GM12878 (cell line): Measurements from ENCODE around the gene SURF2. TPM values are rescaled to one million over a fixed set of nuclear protein-coding genes. Genes with fewer than 3 reads are reported as not detected.
"Not testable (repeated sequence)": the region's sequence is repeated elsewhere in the genome, so short reads cannot be mapped to it uniquely, and the experiment has no call there.

Experiments used
- ATAC-seq: fragments of 200-7000 bp; cut with Tn5 transposase; 3 replicates; pipeline ENCODE4 v1.9.1; 2020; ENCODE audit warnings: mild to moderate bottlenecking, moderate library complexity
- BruUV-seq: library from RNA; stranded (reverse); fragments of 400-500 nt; replicated peaks from 2 replicates; lab custom pipeline; 2021; lab: Mats Ljungman, UMichigan
- CTCF ChIA-PET: fragments of 300-600 bp; sonication (Branson Sonifier 250); formaldehyde crosslinking; extraction: SDS; loops from one replicate; lab custom pipeline; 2021; ENCODE audit warnings: inconsistent platforms; lab: Yijun Ruan, JAX
- POLR2A ChIA-PET: fragments of 350-600 bp; formaldehyde crosslinking; extraction: SDS; loops from one replicate; lab custom pipeline; 2021; ENCODE audit warnings: inconsistent platforms; lab: Charles Lee
- RAD21 ChIA-PET: fragments of 300-600 bp; sonication (Branson Sonifier 250); formaldehyde crosslinking; loops from one replicate; lab custom pipeline; 2023; ENCODE audit warnings: antibody characterized with exemption; ENCODE audit not compliant: unreplicated experiment; lab: Charles Lee
- SMC1A ChIA-PET: fragments of 300-600 bp; sonication (Branson Sonifier 250); formaldehyde crosslinking; loops from one replicate; lab custom pipeline; 2023; ENCODE audit not compliant: unreplicated experiment, uncharacterized antibody; lab: Charles Lee
- DNase-seq: peaks from one replicate; pipeline ENCODE4 v3.0.0-alpha.2; 2011; ENCODE audit warnings: low read depth, low spot score
- FAIRE-seq: peaks from 3 replicates; lab custom pipeline; 2011; peaks lifted over from hg19 to GRCh38; lab: Jason Lieb, UNC
- H2AFZ ChIP-seq: 2 replicates; pipeline ENCODE4 v1.6.0; 2011; ENCODE audit warnings: low read depth, low read length, control low read depth; ENCODE audit not compliant: control insufficient read depth
- H3K27ac ChIP-seq: 2 replicates; pipeline ENCODE4 v1.5.1; 2011; ENCODE audit warnings: control low read depth; ENCODE audit not compliant: control insufficient read depth, insufficient read depth
- H3K27me3 ChIP-seq, 2 experiments: replicated peaks in 1 of 2; 2 replicates each; pipeline versions ENCODE4 v1.6.0 to v1.6.1; 2011; ENCODE audit warnings: low read length in 1 of 2; ENCODE audit not compliant: control insufficient read depth in 2 of 2, insufficient read depth in 2 of 2
- H3K36me3 ChIP-seq, 2 experiments: 2 replicates each; pipeline ENCODE4 v1.5.1; 2011; ENCODE audit warnings: low read length in 1 of 2; ENCODE audit not compliant: control insufficient read depth in 2 of 2, insufficient read depth in 2 of 2
- H3K4me1 ChIP-seq: 2 replicates; pipeline ENCODE4 v1.6.1; 2011; ENCODE audit warnings: mild to moderate bottlenecking, low read length, moderate library complexity, mixed read lengths; ENCODE audit not compliant: control insufficient read depth, insufficient read depth
- H3K4me2 ChIP-seq: 2 replicates; pipeline ENCODE4 v1.6.0; 2011; ENCODE audit warnings: control low read depth; ENCODE audit not compliant: control insufficient read depth, insufficient read depth
- H3K4me3 ChIP-seq: fragments of 200-600 bp; sonication (generic); 2 replicates; pipeline ENCODE4 v1.5.1; 2016
- H3K79me2 ChIP-seq: 2 replicates; pipeline ENCODE4 v1.6.0; 2011; ENCODE audit warnings: low read length; ENCODE audit not compliant: control insufficient read depth, insufficient read depth
- H3K9ac ChIP-seq: 2 replicates; pipeline ENCODE4 v1.8.0; 2011; ENCODE audit warnings: low read length, control low read depth, mixed read lengths; ENCODE audit not compliant: control insufficient read depth, insufficient read depth
- H3K9me3 ChIP-seq: replicated peaks from 3 replicates; pipeline ENCODE4 v1.5.1; 2011; ENCODE audit warnings: mild to moderate bottlenecking, low read length; ENCODE audit not compliant: control insufficient read depth, insufficient read depth
- H4K20me1 ChIP-seq: 2 replicates; pipeline ENCODE4 v1.6.0; 2011; ENCODE audit not compliant: control insufficient read depth, insufficient read depth
- HDGF ChIP-seq: fragments of 450-650 bp; IDR thresholded peaks from 2 replicates; pipeline ENCODE4 v1.6.1; 2016; ENCODE audit warnings: antibody characterized with exemption
- KLF5 ChIP-seq: fragments of 450-650 bp; IDR thresholded peaks from 2 replicates; pipeline ENCODE4 v1.6.1; 2014; ENCODE audit warnings: mild to moderate bottlenecking; ENCODE audit not compliant: partially characterized antibody
- SPI1 ChIP-seq: IDR thresholded peaks from 2 replicates; pipeline ENCODE4 v1.6.1; 2011; ENCODE audit warnings: low read depth, mild to moderate bottlenecking, low read length, moderate library complexity, borderline replicate concordance; ENCODE audit not compliant: insufficient read depth
- SUZ12 ChIP-seq: fragments of 200-600 bp; sonication (generic); IDR thresholded peaks from one replicate; pipeline ENCODE4 v1.6.1; 2018; ENCODE audit warnings: antibody characterized with exemption, mild to moderate bottlenecking; ENCODE audit not compliant: unreplicated experiment
- WGBS: methylation state at CpG from one replicate; pipeline ENCODE4 v1.1.6; 2016; ENCODE audit warnings: low lambda C conversion rate; ENCODE audit not compliant: insufficient replicate concordance, insufficient coverage; ENCODE audit errors: missing lambda C conversion rate; 5-methylcytosine and 5-hydroxymethylcytosine counted together
- in situ Hi-C: fragments of 300-500 bp; cut with MboI; formaldehyde crosslinking; loops from 9 replicates; pipeline ENCODE4 v1.14.3; 2018; ENCODE audit warnings: mixed read lengths
- intact Hi-C: fragments of 100-400 bp; cut with micrococcal nuclease; formaldehyde crosslinking; loops from one replicate; pipeline ENCODE4 v1.14.2; 2022; ENCODE audit not compliant: unreplicated experiment
- polyA plus RNA-seq, 11 experiments: library from polyadenylated mRNA; depleted of rRNA in 4 of 11; unstranded in 6 of 11; stranded (reverse) in 5 of 11; fragments of >200 nt; fragmentation: Nextera tagmentation in 4 of 11; fragmentation: Illumina TruSeq in 1 of 11; extraction: Ambion mirVana in 4 of 11; extraction: Trizol in 1 of 11; gene quantifications; 1 replicate in 1 of 11; 2 replicates in 10 of 11; pipeline versions ENCODE4 v1.2.1 to v1.2.3, GENCODE V29; 2011 to 2016; ENCODE audit warnings: inconsistent platforms in 2 of 11, missing spikeins in 2 of 11, low read depth in 1 of 11
- total RNA-seq, 4 experiments: library from RNA; depleted of rRNA in 3 of 4; stranded (reverse); fragments of >200 nt in 3 of 4; fragmentation: Illumina TruSeq in 1 of 4; extraction: Trizol in 1 of 4; gene quantifications; 2 replicates each; pipeline versions ENCODE4 v1.2.1 to v1.2.3, GENCODE V29; 2013 to 2021

Gene SURF2
- total and polyA plus RNA-seq, 10 of the 15 experiments (the other 5 are each of a cell fraction or from before 2014, with no cell fraction given) = 4.0 to 41.7 (median 20.8) TPM

DNA sequence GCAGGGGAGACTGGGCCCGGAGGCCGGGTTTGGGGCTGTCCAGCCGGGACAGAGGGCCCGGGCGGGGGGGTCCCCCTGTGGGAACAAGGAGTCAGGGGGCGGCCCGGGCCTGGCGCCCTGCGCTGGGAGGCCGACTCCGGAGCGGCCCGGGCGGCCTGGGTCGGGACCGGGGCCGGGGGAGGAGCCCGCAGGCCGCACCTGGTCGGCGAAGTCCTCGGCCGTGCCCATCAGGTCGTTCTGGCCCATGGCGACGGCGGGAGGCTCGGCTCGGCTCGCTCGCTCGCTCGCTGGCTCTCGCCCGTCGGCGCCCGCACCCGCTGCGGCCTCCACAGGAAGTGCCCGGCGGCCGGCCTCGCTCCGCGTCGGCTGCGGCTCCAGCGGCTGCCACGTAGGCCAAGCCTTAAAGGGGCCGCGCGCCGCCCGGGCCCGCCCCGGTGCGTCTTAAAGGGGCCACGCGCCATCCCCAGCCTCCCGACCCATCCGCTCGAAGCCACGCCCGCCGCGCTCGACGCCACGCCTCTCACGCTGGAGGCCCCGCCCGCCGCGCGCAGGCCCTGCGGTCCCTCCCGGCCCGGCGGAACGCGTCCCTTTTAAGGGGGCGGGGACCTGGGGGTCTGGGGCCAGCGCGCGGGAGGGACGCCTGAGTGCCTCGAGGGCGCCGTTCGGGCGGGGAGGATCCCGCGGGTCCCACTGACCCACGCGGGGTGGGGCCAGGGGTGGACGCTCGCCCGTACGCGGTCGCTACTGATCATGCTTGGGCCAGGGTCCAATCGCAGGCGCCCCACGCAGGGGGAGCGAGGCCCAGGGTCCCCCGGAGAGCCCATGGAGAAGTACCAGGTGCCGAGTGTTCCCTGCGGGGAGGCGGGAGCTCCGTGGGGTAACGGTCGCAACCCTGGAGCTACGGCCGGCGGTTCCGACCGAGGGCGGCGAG, 19.6 kb downstream of the SURF2 start, which contains the start of the genes STKLD1 and SURF4 (continued):
- TF ChIP-seq HDGF (no peak), KLF5 (no peak), SUZ12 (no peak), SPI1 (peak; percentile 12; the same call in 1 of the 2 replicates)

DNA sequence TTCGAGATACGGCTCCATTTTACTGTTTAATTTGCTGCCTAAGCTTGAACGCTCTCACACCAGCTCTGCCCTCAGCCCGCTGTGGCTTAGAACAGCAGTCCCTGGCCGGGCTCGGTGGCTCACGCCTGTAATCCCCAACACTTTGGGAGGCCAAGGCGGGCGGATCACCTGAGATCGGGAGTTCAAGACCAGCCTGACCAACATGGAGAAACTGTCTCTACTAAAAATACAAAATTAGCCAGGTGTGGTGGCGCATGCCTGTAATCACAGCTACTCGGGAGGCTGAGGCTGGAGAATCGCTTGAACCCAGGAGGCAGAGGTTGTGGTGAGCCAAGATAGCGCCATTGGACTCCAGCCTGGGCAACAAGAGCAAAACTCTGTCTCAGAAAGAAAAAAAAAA, 20.9 kb downstream of the SURF2 start:
- RAD21 ChIA-PET = interaction anchor here (1.1 to 1.6 kb wide), 2 partner anchors 17 to 29 kb away, joined by 4 read pairs; partner anchors contain the start of genes MED22 and RPL7A
- H3K27me3 ChIP-seq, H3K4me2 ChIP-seq, H3K9ac ChIP-seq, FAIRE-seq, H2AFZ ChIP-seq, H3K36me3 ChIP-seq, H3K4me3 ChIP-seq, DNase-seq, H4K20me1 ChIP-seq, BruUV-seq, H3K27ac ChIP-seq, H3K4me1 ChIP-seq, ATAC-seq, H3K9me3 ChIP-seq, in situ Hi-C loops: not testable (repeated sequence)
- SMC1A ChIA-PET = interaction anchor here (0.9 to 1.7 kb wide), 3 partner anchors 29 to 103 kb away, joined by 3 to 4 read pairs (median 3); partner anchors contain the start of genes MED22 and RPL7A
- WGBS = 89% methylated on average over 14 of the region's 14 CpGs
- POLR2A ChIA-PET = interaction anchor here (0.8 to 2.9 kb wide), 5 partner anchors 12 to 1015 kb away, joined by 3 to 12 read pairs (median 4); partner anchors contain the start of genes MED22, REXO4, RPL7A and SURF1
- CTCF ChIA-PET = interaction anchor here (1.2 to 1.8 kb wide), 6 partner anchors 10 to 138 kb away, joined by 3 to 4 read pairs (median 3); no protein-coding TSS in a partner anchor
- intact Hi-C loops = loop anchor here (5.0 kb wide), 1 partner anchor 40 kb away; the partner anchor contains the start of gene REXO4
- H3K79me2 ChIP-seq = peaks cover 36% of the 10 kb centered on the region
